GM21529 (cell line): ENCODE results near the gene KIAA1755.
"Not testable (repeated sequence)": the region's sequence is repeated elsewhere in the genome, so short reads cannot be mapped to it uniquely, and the experiment has no call there.

Experiments
- ATAC-seq: cut with Tn5 transposase; IDR thresholded peaks from one replicate; pipeline ENCODE4 v1.9.1; 2021; ENCODE audit not compliant: unreplicated experiment

The KIAA1755 gene

DNA sequence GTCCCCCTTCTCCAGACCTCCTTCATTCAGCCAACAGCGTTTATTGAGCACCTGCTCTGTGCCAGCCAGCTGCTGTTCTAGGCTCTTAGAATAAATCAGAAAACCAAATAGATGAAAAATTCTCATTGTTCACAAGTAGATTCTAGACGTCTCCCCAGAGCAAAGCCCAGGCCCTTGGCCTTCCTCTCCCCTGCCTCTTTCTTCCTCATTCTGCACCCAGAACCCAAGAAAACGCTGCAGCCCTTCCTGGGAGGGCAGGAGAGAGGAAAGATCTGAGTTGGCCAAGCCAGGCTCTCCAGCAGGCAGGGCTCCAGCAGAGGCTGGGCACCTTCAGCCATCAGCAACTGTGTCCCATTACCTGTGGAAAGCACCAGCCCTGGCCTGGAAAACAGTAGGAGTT, 31.4 kb upstream of the KIAA1755 start:
- ATAC-seq = no peak

DNA sequence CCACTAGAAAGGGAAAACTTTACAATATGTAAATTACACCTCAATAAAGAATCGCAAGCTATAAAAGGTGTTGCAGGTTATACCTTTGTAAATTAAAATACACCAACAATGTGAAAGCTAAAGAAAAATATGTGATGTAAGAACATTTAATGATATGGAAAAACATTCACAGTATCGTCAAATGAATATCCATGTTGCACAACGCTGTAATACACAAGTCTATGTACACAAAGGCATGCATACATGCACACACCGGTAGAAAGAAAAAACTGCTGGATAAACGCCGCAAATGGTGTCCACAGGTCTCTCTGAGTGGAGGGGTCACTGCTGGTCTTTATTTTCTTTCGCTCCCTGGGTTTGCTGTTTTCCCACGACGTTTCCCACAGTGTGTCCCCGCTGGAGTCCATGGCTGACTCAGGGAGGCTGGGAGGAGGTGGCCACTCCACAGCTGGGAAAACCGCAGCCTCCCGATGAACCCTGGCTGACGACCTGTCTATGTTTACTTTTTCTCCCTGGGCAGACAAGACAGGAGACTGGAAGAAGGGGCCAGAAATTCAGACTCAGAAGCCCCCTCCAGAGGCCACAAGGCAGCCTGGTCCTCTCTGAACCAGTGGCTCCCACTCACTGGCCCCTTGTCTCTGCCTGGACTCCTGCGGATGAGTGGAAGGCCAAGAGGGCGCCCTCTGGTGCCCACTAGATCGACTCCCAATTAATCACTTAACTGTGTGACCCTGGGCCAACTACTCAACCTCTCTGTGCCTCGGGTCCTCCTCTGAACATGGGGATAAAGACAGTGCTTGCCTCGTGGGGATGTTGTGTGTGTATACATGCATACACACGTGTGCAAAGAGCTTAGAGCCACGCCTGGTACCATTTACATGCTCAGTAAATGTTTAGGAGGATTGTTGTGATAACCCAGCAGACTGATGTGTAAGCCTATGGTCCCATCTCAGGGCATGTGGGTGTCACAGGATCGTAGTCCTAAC, 30.6 kb upstream of the KIAA1755 start:
- ATAC-seq = no peak

DNA sequence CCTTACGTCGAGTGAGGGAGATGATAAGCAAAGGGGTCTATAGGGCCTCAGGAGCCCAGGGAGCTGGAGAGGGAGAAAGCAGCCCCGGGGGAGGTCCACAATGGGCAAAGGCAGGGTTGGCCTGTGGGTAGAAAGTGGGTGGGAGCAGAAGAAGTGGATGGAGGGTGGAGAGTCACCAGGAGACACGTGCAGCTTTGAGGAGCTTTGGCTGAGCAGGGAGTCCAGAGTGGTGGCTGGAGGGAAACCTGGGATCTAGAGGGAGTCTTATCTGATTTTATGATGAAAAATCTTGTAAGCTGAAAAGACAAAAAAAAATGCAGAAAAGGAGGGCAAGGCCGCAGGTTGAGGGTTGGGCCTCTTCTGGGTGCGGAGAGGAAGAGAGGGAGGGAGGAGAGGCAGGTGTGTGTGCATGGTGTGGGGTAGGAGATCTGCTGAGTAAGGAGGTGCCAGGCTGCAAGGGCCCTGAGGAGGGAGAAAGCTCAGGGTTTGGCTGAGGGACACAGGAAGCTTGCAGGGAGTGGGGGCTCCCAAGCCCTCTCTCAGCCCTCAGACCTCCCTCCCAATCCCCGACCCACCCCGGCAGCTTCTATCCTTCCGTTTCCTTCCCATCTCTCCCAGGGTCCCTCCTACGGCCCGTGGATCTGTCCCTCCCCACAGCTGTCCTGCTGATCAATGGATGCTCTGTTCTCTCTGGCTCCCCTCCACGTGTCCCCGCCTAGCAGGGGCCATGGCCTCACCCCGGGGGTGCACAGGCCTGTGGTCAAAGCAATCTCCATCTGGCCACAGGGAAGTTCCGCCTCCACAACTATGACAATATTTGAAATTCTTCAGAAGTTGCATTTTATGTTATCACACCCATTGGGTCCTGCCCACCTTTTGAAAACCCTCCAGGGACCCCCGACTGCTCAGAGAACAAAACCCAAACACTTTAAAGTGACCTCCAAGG, 26.3 kb upstream of the KIAA1755 start:
- ATAC-seq = no peak

DNA sequence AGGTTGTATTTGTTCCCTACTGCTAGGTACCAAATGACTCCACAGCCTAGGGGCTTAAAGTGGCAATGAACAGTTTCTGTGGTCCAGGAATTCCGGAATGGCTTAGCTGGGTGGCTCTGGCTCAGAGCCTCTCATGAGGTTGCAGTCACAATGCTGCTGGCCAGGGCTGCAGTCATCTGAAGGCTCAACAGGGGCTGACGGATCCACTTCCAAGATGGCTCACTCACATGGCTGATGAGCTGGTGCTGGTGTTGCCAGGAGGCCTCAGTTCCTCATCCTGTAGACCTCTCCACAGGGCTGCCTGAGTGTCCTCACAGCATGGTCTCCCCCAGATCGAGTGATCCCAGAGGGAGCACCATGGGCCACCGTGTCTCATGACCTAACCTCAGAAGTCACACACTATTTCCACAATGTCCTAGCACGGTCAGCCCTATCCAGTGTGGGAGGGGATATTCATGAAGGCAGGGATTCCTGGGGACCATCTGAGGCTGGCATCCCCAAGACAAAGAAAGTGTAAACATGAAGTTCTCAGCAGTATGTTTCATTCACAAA, 24.4 kb upstream of the KIAA1755 start:
- ATAC-seq = no peak

DNA sequence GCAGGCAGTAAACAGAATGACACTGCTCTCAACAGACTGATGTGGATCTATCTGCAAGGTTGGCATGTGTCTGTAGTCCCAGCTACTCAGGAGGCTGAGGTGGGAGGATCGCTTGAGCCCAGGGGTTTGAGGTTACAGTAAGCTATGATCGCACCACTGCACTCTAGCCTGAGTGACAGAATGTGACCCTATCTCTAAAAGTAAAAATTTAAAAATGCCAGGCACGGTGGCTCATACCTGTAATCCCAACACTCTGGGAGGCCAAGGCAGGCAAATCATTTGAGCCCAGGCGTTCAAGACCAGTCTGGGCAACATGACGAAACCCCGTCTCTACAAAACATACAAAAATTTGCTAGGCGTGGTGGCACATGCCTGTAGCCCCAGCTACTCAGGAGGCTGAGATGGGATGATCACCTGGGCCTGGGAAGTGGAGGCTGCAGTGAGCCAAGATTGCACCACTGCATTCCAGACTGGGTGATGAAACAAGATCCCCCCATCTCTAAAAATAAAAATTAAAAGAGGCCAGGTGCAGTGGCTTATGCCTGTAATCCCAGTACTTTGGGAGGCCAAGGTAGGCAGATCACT, 23.6 kb upstream of the KIAA1755 start:
- ATAC-seq = not testable (repeated sequence)

DNA sequence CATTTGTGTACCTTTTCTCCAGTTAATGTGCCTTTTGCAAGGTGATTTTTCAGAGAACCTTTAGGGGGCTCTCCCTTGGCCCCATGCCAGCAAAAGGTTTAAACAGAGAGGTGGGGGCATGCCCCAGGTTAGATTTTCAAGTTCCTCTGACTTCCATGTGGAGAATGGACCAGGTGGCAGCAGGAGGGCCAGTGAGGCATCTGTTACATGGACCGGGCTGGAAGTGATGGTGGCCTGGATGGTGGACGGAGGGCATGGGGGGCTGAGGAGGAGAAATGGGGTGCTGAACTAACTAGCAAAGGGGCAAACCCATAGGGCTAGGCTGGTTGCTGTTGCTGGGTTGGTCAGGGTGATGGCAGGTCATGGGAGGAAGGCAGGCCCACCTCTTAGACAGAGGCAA, 22.7 kb upstream of the KIAA1755 start:
- no peak for ATAC-seq

DNA sequence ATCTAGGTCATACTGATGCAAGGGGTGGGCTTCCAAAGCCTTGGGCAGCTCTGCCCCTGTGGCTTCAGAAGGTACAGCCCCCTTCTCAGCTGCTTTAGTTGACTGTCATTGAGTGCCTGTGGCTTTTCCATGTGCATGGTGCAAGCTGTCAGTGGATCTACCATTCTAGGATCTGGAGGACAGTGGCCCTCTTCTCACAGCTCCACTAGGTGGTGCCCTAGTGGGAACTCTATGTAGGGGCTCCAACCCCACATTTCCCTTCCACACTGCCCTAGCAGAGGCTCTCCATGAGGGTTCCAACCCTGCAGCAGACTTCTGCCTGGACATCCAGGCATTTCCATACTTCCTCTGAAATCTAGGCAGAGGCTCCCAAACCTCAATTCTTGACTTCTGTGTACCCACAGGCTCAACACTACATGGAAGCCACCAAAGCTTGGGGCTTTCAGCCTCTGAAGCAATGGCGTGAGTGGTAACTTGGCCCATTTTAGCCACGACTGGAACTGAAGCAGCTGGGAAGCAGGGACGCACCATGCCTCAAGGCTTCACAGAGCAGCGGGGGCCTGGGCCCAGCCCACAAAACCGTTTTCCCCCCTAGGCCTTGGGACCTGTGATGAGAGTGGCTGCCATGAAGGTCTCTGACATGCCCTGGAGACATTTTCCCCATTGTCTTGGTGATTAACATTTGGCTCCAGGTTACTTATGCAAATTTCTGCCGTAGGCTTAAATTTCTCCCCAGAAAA, 20.8 kb upstream of the KIAA1755 start:
- ATAC-seq = not testable (repeated sequence)

DNA sequence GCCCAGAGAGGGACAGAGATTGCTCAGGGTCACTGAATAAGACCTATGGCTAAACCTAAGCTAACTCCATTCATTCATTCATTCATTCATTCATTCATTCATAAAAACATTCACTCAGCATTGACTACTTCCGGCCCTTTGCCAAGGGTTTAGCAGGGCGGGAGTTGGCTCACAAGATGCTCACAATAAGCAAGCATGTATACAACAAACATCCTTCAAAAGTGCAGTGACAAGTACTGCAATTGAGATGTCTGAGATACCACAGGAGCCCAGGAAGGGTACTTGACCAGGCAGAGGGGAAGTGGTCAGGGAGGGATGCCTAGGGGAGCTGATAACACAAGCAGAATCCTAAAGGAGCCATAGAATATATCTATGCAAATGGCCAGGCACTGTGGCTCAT, 18.2 kb upstream of the KIAA1755 start:
- ATAC-seq = no peak

DNA sequence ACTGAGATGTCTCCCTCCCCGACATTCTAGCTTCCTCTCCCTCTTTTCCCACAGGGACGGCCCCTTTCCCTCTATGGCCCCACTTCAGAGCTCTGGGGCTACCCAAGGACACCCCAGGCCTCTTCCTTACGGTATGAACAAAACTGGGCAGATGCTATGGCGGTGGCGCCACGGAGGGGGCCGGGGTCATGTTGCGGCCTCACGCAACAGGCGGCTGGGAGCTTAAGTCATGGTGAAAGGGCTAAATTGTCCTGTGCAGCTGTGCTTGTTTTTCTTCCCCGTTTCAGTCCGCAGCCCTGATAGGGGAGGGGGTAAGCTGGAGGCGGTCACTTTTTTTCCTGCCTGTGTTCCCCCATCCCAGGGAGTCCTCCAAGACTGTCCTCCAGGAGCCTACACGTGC, 17.6 kb upstream of the KIAA1755 start:
- no peak for ATAC-seq

DNA sequence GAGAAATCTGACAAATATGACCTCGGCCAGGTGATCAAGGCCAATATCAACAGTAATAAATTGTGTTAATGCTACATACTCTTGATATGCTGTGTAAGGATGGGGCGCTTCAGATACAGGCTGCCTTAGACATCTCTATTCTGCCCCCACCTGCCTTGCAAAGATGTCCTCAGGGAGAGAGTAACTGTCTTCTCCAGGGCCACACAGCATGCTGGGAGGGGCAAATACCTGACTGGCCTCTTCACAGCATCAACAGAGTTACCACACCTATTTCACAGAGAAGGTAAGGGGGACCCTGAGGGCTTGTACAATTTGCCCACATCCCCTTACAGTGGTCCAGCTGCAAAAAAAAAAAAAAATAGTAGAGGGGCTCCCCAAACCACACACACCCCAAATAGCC, 17.2 kb upstream of the KIAA1755 start:
- ATAC-seq = no peak

DNA sequence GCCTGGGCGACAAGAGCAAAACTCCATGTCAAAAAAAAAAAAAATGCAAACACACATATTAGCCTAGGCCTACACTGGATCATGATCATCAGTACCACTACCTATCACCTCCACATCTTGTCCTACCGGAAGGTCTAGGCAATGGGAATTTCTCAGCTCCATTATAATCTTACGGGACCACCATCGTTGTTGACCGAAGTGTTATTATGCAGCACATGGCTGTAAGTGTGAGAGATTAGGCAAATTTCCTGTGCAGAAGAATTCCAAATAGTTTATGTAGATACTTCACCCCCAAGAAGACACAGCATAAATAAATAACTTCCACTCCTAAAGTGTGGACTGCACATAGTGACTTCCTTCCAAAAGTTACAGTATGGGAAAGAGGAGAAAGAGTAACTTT, 16.8 kb upstream of the KIAA1755 start:
- ATAC-seq = no peak

DNA sequence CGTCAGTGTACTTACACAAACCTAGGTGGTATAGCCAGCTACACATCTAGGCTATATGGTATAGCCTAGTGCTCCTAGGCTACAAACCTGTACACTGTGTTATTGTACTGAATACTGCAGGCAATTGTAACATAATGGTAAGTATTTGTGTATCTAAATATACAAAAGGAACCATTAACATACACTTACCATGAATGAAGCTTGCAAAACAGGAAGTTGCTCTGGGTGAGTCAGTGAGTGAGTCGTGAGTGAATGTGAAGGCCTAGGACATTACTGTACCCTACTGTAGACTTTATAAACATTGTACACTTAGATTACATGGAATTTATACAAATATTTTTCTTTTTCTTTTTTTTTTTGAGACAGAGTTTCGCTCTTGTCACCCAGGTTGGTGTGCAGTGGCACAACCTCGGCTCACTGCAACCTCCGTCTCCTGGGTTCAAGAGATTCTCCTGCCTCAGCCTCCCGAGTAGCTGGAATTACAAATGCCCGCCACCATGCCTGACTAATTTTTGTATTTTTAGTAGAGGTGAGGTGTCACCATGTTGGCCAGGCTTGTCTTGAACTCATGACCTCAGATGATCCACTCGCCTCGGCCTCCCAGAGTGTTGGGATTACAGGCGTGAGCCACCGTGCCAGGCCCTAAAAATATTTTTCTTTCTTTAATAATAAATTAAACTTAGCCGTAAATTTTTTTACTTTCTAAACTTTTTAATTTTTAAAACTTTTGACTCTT, 15.4 kb upstream of the KIAA1755 start:
- ATAC-seq = no peak

DNA sequence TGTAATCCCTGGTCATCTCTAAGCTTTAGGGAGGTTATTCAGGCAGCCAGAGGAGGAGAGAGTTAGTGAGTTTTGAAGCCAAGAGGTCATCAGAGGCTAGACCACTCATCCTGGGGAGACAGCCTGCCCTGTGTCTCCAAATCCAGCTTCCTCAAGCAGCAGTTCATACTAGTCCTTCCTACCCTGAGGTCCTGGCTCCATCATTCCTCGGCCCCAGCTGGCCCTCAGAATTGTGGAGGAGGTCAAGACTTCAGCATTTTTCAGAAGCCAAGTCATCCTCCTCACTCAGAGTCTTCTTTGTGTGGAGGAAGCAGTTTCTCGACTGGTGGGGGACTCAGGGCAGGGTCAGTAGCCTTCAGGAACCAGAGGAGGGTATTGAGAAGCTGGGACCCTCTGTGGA, 12.4 kb upstream of the KIAA1755 start:
- no peak for ATAC-seq

DNA sequence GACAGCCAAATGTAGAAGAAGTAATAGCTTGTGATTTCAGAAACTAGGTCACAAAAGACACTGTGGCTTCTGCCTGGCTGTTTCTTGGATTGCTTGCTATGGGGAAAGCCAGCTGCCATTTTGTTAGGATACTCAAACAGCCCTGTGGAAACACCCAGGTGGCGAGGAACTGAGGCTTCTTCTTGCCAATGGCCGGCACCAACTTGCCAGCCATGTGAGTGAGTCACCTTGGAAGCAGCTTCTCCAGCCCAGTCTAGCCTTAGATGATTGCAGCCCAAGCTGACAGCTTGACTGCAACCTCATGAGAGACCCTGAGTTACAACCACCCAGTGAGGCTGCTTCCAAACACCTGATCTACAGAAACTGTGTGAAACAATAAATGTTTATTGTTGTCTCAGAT, 11.9 kb upstream of the KIAA1755 start:
- no peak for ATAC-seq

DNA sequence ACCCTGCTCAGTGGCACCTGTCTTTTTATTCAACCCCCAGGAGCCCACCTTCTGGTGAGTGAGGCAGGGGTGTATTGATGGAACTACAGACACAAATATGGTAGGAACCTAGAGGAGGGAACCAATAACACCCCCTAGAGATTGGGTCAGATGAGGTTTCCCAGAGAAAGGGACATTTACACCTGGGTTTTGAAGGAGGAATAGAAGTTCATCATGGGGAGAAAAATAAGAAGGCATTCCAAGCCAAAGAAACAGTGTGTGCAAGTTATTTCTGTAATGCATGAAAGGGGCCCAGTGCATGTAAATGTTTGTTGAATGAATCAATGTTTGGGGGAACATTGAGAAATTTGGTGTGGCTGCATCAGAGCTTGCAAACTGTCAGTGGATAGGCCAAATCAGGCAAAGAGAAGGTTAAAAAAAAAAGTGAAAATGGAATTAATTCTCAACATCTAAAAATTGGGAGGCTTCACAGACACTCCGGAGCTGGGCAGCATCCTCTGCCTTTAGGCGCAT, 11.1 kb upstream of the KIAA1755 start:
- no peak for ATAC-seq

DNA sequence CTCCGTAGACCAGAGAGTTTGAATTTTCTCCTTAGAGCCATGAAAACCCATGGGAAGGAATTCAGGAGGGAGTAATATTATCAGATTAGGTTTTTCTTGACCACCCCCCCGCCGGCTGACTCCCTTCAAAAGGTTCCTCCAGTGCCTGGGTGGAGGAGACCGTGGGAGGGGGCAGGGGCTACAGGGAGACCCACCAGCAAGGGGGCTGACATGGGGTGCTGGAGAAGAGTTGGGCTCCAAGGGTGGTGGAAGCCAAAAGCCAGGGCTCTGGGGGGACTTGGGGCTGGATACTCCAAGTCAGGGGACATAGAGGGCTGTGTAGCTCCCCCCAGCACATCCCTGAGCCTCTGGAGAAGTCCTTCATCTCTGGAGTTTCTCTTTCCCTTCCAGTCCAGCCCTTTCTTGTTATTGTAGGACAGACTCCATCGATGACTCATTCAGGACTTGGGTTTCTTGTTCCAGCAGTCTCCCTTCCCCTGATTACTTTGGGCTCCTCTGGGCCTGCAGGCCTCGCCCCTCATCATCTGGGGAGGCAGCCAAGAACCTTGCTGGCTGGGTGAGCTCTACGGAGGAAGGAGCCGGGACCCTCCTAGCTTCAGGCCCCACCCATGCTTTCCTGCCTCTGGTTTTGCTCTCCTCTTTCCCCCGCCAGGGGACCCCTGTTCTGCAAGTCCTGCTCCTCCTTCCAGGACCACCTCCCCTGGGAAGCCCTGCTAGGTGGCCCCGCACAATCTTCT, 10.5 kb upstream of the KIAA1755 start:
- ATAC-seq = no peak

DNA sequence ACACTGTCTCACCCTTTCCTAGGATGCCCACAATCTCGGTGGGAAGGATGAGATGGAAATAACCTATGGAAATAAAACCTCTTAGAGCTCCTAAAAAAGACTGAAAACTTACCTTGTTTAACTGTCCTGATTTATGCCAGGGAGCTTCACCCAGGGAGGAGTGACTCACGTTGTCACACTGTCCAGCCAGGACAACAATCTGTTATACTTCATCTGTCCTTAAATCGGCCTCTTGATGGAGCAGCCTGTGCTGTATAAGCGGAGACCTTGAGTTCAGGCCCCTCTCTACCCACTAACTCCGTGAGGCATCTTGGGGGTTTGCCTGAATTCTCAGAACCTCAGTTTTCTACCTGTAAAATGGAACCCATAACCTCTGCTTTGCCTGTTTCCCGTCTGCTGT, 9.2 kb upstream of the KIAA1755 start:
- no peak for ATAC-seq

DNA sequence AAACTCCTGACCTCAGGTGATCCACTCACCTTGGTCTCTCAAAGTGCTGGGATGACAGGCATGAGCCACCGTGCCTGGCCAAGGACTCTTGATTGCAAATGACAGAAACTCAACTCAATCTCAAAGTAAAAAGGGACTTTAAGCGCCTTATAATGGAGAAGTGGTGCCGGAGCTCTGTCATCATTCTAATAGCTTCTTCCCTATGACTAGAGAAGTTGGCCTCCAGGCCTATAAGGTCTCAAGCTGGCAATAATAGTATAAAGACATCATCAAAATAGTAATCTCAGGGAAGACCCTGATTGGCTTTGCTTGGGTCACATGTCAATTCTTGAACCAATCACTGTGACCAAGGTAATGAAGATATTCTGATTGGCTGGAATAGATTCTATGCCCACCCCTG, 8.5 kb upstream of the KIAA1755 start:
- ATAC-seq = no peak
